Endothelial cell of umbilical vein (primary cell): ENCODE data around the gene CCSER1. TPM values are rescaled to one million over a fixed set of nuclear protein-coding genes. Genes with fewer than 3 reads are reported as not detected.

Experiments
- BruUV-seq: library from RNA; stranded (reverse); fragments of 400-500 nt; replicated peaks from 2 replicates; lab custom pipeline; 2021; lab: Mats Ljungman, UMichigan
- CTCF ChIA-PET: fragments of 300-600, 350-600 bp; sonication (Branson Sonifier 250); formaldehyde crosslinking; loops from one replicate; lab custom pipeline; 2021; ENCODE audit warnings: antibody characterized with exemption, inconsistent platforms; lab: Charles Lee
- POLR2A ChIA-PET: fragments of 300-600, 350-600 bp; sonication (Branson Sonifier 250); formaldehyde crosslinking; loops from one replicate; lab custom pipeline; 2021; ENCODE audit warnings: antibody characterized with exemption, inconsistent platforms; lab: Charles Lee
- DNase-seq: peaks from one replicate; pipeline ENCODE4 v3.0.0-alpha.2; 2011; ENCODE audit warnings: low read depth, low spot score
- FAIRE-seq: peaks from 2 replicates; lab custom pipeline; 2011; peaks lifted over from hg19 to GRCh38; lab: Jason Lieb, UNC
- H2AFZ ChIP-seq: 2 replicates; pipeline ENCODE4 v1.6.0; 2012; ENCODE audit warnings: low read depth, low read length, control low read depth, inconsistent platforms
- H3K27ac ChIP-seq: 2 replicates; pipeline ENCODE4 v1.5.1; 2011; ENCODE audit warnings: low read depth, mild to moderate bottlenecking, control low read depth, low read length, moderate library complexity; ENCODE audit not compliant: insufficient read depth
- H3K27me3 ChIP-seq, 2 experiments: 2 replicates each; pipeline versions ENCODE4 v1.6.0 to v1.6.1; 2011; ENCODE audit warnings: low read length in 2 of 2, mixed read lengths in 1 of 2; ENCODE audit not compliant: control insufficient read depth in 2 of 2, insufficient read depth in 2 of 2
- H3K36me3 ChIP-seq, 2 experiments: 2 replicates in 1 of 2; 3 replicates in 1 of 2; pipeline ENCODE4 v1.5.1; 2011; ENCODE audit warnings: low read length in 2 of 2, mild to moderate bottlenecking in 1 of 2, moderate library complexity in 1 of 2; ENCODE audit not compliant: control insufficient read depth in 2 of 2, insufficient read depth in 2 of 2; ENCODE audit errors: extremely low read depth in 1 of 2
- H3K4me1 ChIP-seq: 3 replicates; pipeline ENCODE4 v1.5.1; 2011; ENCODE audit warnings: mild to moderate bottlenecking, low read length; ENCODE audit not compliant: control insufficient read depth, insufficient read depth; ENCODE audit errors: extremely low read depth
- H3K4me2 ChIP-seq: 2 replicates; pipeline ENCODE4 v1.6.1; 2011; ENCODE audit warnings: low read length, control low read depth, mixed read lengths; ENCODE audit not compliant: insufficient read depth
- H3K4me3 ChIP-seq, 3 experiments: fragments of 200-600 bp in 1 of 3; sonication (generic), shearing (Covaris generic) in 1 of 3; replicated peaks in 1 of 3; 2 replicates each; pipeline ENCODE4 v1.5.1; 2011 to 2016; ENCODE audit warnings: control low read depth in 3 of 3, low read length in 3 of 3, mild to moderate bottlenecking in 2 of 3, inconsistent platforms in 1 of 3, low read depth in 1 of 3, moderate library complexity in 1 of 3; ENCODE audit not compliant: insufficient read depth in 1 of 3
- H3K79me2 ChIP-seq: 2 replicates; pipeline ENCODE4 v1.6.0; 2012; ENCODE audit warnings: low read length, inconsistent platforms; ENCODE audit not compliant: control insufficient read depth, insufficient read depth
- H3K9ac ChIP-seq: replicated peaks from 2 replicates; pipeline ENCODE3; 2011; ENCODE audit warnings: low read length, control low read depth; ENCODE audit not compliant: insufficient read depth; ENCODE audit errors: extremely low read depth
- H3K9me1 ChIP-seq: replicated peaks from 3 replicates; pipeline ENCODE4 v1.6.0; 2011; ENCODE audit warnings: mild to moderate bottlenecking, low read length; ENCODE audit not compliant: control insufficient read depth, insufficient read depth; ENCODE audit errors: extremely low read depth
- H3K9me3 ChIP-seq: replicated peaks from 2 replicates; pipeline ENCODE4 v1.5.1; 2012; ENCODE audit warnings: low read length, inconsistent platforms; ENCODE audit not compliant: control insufficient read depth, insufficient read depth
- H4K20me1 ChIP-seq: replicated peaks from 2 replicates; pipeline ENCODE3; 2011; ENCODE audit warnings: mild to moderate bottlenecking, low read length; ENCODE audit not compliant: control insufficient read depth, insufficient read depth; ENCODE audit errors: extremely low read depth
- FOS ChIP-seq: IDR thresholded peaks from 2 replicates; pipeline ENCODE4 v1.6.1; 2011; ENCODE audit warnings: mild to moderate bottlenecking, low read length, moderate library complexity, borderline replicate concordance; ENCODE audit not compliant: insufficient read depth
- JUN ChIP-seq: IDR thresholded peaks from 2 replicates; pipeline ENCODE4 v1.6.1; 2011; ENCODE audit warnings: borderline replicate concordance, low read depth; ENCODE audit not compliant: insufficient read length, insufficient read depth
- MYC ChIP-seq: IDR thresholded peaks from one replicate; pipeline ENCODE4 v1.6.1; 2011; ENCODE audit warnings: mild to moderate bottlenecking, low read depth, low read length
- POLR2A ChIP-seq: IDR thresholded peaks from 2 replicates; pipeline ENCODE4 v1.6.1; 2012; ENCODE audit warnings: low read depth, mild to moderate bottlenecking, control low read depth, low read length
- POLR2AphosphoS5 ChIP-seq: IDR thresholded peaks from 2 replicates; pipeline ENCODE4 v1.6.1; 2012; ENCODE audit warnings: low read depth, mild to moderate bottlenecking, control low read depth, low read length, moderate library complexity; ENCODE audit not compliant: insufficient read depth
- dilution Hi-C: fragments of 300-500 bp; cut with MboI; formaldehyde crosslinking; loops from one replicate; pipeline ENCODE4 v1.15.0; 2019; ENCODE audit warnings: low sequenced_read_pairs; ENCODE audit not compliant: extremely low pct_ligation_motif_present
- intact Hi-C: fragments of 100-400 bp; cut with micrococcal nuclease; formaldehyde crosslinking; loops from one replicate; pipeline ENCODE4 v1.10.0; 2022
- polyA plus RNA-seq, 4 experiments: library from polyadenylated mRNA; depleted of rRNA in 3 of 4; stranded (reverse) in 3 of 4; unstranded in 1 of 4; fragments of >200 nt; gene quantifications; 2 replicates each; pipeline versions ENCODE4 v1.2.1 to v1.2.3, GENCODE V29; 2011 to 2012; ENCODE audit warnings: missing spikeins in 1 of 4
- total RNA-seq: library from RNA; stranded (reverse); gene quantifications from 2 replicates; pipeline ENCODE4 v1.2.3, GENCODE V29; 2021

CCSER1 gene
- total and polyA plus RNA-seq, 2 donors (not counting 3 experiments of a cell fraction or from before 2014, with no cell fraction given), result 0.11 to 1.8 TPM

- Histone ChIP-seq H2AFZ (peak overlapping the region; percentile 87), H3K36me3 (no peaks in the 10 kb centered on the region), H3K9me3 (no peaks in the 10 kb centered on the region), H3K4me2 (peak overlapping the region; percentile 57), H3K27ac (peak overlapping the region; percentile 87), H3K9me1 (no peaks in the 10 kb centered on the region), H3K27me3 (no peaks in the 10 kb centered on the region), H3K4me1 (peaks cover 20% of the 10 kb centered on the region), H4K20me1 (no peaks in the 10 kb centered on the region), H3K4me3 (no peak overlapping the region), H3K79me2 (no peaks in the 10 kb centered on the region), H3K9ac (peak overlapping the region; percentile 63)
- TF ChIP-seq FOS, result peak; percentile 68
- peak; percentile 72 for TF ChIP-seq JUN
- no peak for TF ChIP-seq POLR2AphosphoS5
- dilution Hi-C loops, result no loop called here
- ChIA-PET CTCF (interaction anchor here (0.6 to 1.5 kb wide), 5 partner anchors 9 to 203 kb away, joined by 3 to 7 read pairs (median 3); no protein-coding TSS in a partner anchor), POLR2A (no interaction called here)
- no TSS peak for BruUV-seq
- DNase-seq (peak; percentile 93), FAIRE-seq (peak; percentile 78)
- intact Hi-C loops, result loop anchor here (5.0 to 10.0 kb wide), 3 partner anchors 176 to 231 kb away; no protein-coding TSS in a partner anchor
These were observed 493.9 kb downstream of the CCSER1 start for GRCh38 chr4:90621080-90621479.

- H3K9ac ChIP-seq, result no peak overlapping the region
- TF ChIP-seq FOS (no peak), POLR2A (no peak), MYC (no peak)
- no peaks in the 10 kb centered on the region for H3K27me3 ChIP-seq
- H2AFZ ChIP-seq, result peak overlapping the region; percentile 51
- ChIA-PET CTCF (no interaction called here), POLR2A (no interaction called here)
- no peaks in the 10 kb centered on the region for H3K9me1 ChIP-seq
- intact Hi-C loops, result loop anchor here (5.0 to 10.0 kb wide), 3 partner anchors 180 to 228 kb away; no protein-coding TSS in a partner anchor
- no peak overlapping the region for H3K4me3 ChIP-seq
- DNase-seq (peak; percentile 68), FAIRE-seq (no peak)
- dilution Hi-C loops, result no loop called here
- no peaks in the 10 kb centered on the region for H3K79me2 ChIP-seq
- BruUV-seq, result no TSS peak
- H3K36me3 ChIP-seq, result no peaks in the 10 kb centered on the region
- no peak overlapping the region for H3K4me2 ChIP-seq
- H3K27ac ChIP-seq, result no peak overlapping the region
- H3K9me3 ChIP-seq, result no peaks in the 10 kb centered on the region
- H4K20me1 ChIP-seq, result no peaks in the 10 kb centered on the region
- H3K4me1 ChIP-seq, result peaks cover 20% of the 10 kb centered on the region
These were observed 497.6 kb downstream of the CCSER1 start for GRCh38 chr4:90624781-90625180.
